Stimulated activated naive CD4-positive, alpha-beta T cell (primary cell): ENCODE data around the gene SRGN.

Experiments used
- DNase-seq, 6 experiments: peaks; one replicate each; lab custom pipeline; 2025; lab: John Stamatoyannopoulos, UW

The SRGN gene

GRCh38 chr10:69061305-69062161 lies 26.4 kb upstream of the SRGN start:
- peak; percentile 5 to 55 (median 18) for DNase-seq

DNA sequence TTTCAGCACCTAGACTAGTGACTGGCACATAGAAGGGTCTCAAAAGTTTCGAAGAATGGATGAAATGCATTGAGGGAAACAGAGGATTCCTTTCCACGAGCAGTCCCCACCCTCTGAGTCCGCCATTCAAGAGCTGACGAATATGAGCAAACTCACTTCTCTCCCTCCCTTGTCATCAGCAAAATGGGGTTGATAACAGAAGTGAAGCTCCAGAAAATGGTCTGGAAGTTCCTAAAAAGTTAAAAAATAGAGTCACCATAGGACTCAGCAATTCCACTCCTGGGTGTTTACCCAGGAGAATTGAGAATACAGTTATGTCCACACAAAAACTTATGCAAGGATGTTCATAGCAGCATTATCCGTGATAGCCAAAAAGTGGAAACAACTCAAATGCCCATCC lies 25.0 kb upstream of the SRGN start:
- no peak for DNase-seq

- no peak for DNase-seq
These were observed 23.1 kb upstream of the SRGN start for GRCh38 chr10:69064762-69065328.

DNA sequence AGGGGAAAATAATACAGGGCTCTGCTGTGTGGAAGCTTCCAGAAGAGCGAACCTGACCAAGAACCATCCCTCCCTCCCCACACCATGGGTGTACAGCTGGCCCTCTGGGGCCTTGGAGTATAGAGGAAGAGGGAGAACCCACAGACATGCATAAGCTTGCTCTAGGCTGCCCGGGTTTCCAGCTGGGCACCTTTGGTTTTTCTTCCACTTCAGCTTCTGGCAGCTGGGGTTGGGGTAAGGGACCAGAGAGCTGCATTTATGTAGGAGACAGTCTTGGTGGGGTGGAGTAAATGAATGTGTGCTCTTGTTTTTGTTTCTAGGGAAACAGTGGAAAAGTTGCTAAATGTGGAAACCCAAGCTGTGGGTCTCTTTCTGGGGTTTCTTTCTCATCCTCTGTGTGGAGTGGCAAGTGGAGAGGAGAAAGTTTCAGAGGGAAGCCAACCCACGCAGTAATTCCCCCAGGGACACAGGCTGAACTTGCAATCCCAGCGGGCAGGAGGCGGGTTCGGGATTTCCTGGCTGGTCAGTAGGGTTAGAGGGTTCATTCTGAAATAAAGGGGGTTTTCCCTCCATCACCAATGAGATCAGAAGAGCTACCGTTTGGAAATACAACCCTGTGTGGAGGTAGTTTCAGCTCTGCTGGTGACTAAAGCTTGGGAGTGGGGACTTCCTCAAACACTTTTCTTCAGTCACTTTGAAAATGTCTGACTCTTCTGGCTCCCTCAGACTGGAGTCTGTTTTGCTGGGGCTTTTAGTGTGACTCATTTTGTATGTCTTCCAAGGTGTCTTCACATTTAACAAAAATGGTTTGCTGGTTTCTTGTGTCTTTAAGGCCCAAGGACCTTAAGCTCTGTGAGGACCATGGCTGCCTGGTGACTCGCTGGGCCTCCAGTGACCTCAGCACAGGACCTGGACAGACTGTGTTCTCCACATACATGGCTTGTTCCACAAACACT lies 22.2 kb upstream of the SRGN start:
- DNase-seq: no peak

GRCh38 chr10:69067189-69067588 lies 20.7 kb upstream of the SRGN start:
- no peak for DNase-seq

DNA sequence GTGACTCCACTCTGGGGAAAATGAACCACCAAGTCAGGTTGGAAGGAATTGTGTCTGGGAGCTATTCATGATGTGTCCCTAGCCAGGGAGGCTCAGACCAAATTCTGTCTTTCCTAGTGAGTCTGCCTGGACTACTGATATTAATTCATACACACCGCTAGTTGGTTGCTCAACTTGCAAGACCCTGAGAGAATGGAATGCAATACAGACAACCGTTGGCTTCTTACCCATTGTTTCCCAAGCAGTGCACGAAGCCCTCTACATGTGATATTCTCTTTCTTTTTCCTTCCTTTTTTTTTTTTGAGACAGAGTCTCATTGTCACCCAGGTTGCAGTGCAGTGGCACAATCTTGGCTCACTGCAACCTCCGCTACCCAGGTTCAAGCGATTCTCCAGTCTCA lies 19.4 kb upstream of the SRGN start:
- DNase-seq: no peak

GRCh38 chr10:69069090-69070042 lies 18.5 kb upstream of the SRGN start:
- DNase-seq: no peak

DNA sequence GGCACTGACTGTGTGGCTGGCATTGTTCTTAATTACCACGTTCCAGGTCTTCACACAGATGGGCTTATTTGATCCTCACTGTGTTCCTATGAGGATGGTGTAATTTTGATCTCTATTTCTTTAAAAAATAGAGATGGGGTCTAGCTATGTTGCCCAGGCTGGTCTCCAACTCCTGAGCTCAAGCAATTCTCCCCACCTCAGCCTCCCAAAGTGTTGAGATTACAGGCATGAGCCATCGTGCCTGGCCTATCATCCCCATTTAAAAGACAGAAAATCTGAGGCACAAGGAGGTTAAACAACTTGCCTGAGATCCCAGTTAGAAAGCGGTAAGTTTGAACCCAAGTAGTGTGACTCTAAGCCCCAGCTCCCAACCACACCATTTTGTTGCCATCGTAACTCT lies 17.0 kb upstream of the SRGN start:
- DNase-seq: no peak

DNA sequence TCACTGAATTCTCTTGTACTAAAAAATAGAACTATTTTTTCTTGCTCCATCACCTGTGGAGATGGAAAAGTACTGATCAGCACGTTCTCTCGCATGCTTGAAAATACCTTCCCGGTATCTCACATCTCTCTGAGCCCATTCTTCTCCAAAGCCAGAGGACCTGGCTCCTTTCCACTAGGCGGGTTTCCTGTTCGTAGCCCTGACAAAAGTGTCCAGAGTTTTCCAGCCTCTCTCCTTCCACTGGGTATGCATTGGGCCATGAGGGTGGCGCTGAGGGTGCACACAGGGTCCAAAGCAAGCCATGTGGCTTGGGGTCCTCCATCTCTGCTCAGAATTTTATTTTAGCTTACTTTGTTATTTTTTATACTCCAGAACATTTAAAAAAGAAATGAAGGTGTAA lies 16.3 kb upstream of the SRGN start:
- DNase-seq: no peak

DNA sequence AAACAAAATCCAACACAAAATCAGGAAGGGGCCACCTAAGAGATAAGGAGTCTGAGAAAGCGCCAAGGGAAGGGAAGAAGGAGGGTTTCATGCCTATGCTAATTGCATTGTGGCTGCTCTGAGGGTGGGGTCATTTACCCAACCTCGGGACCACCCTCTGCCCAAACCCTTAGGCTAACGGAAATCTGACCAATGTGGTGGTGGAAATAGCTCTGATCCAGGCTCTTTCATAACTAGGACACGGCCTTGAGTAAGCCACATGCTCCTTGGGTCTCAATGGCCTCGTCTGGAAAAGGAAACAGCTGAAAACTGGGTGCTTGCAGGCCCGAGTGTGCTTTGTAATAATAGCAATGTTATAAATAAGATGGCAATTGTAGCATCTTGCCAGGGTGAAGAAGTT lies 14.9 kb upstream of the SRGN start:
- no peak for DNase-seq

DNA sequence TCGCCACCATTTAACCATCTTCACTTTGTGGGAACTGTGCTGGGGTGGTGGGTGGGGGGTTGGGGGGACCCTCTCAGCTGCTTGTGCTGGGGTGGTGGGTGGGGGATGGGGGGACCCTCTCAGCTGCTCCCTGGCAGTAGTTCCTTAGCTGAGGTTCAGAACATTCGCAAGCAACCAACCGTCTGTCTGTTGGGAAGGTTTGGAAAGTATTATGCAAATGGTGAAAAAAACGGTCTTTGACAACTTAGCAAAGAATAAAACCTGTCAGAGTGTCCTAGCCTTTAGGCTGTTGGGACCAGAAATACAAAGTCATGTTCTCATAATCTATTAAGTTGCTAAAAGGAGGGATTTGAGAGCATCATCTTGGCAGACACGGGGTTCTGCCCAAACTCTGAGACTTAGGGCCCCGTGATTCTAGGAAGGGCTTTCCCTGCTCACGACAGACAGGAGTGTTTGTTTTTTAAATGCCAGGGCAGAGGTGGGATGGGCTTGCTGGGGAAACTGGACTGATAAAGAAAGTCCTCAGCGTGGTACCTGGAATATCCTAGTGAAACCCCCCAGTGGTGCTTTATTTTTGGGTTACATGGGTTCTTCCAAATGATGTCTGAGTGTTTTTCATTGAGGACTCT lies 14.1 kb upstream of the SRGN start:
- no peak for DNase-seq

DNA sequence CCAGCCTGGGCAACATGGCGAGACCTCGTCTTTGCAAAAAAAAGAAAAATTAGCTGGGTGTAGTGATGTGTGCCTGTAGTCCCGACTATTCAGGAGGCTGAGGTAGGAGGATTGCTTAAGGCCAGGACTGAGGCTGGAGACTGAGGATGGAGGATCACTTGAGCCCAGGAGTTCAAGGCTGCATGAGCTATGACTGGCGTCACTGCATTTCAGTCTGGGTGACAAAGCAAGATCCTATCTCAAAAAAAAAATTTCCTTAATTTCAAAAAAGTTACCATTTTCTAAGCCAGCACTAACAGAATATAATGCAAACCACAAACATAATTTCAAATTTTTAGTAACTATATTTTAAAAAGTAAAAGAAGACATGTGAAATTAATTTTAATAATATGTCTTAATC lies 13.4 kb upstream of the SRGN start:
- DNase-seq: no peak

GRCh38 chr10:69075431-69075830 lies 12.5 kb upstream of the SRGN start:
- DNase-seq: no peak

DNA sequence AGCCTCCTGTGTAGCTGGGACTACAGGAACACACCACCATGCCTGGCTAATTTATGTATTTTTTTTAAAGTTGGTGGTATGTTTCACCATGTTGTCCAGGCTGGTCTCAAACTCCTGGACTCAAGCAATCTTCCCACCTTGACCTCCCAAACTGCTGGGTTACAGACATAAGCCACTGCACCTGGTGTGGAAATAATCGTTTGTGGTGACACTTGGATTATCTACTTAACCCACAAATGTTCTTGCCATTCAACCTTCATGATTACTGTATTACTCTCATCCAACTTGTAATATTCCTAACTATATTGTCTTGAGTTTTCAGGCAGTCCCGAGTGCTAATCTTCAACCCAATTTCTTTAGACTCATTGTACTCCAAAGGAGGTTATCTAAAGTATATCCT lies 9.6 kb upstream of the SRGN start:
- DNase-seq: no peak

GRCh38 chr10:69080226-69080625 lies 7.7 kb upstream of the SRGN start:
- DNase-seq: no peak

DNA sequence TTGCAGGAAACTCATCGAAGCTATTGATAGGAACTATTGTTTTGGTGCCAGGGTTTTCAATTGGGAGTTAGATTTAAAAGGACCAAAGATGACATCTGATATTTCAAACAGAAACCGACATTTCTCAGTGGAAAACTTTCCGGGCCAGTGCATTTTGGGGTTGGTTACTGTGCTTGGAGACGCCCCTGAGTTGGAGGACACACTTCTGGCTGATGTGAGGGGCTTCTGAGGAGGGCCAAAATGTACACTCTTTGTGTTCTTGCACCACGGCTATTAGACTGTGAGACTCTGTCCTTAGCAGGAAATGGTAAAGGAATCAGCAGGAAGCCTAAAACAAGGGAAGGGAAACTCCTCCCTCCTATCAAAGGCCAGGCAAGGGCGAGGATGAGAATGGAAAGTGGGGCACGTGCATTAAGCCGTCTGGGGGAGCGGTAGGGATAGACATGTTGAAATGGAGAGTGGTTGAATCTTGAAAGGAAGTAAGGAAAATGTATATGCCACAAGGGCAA lies 1.8 kb upstream of the SRGN start:
- DNase-seq: peak in 1 of 6 experiments; percentile 3

GRCh38 chr10:69088471-69088769 lies 517 bp downstream of the SRGN start:
- DNase-seq: peak in 5 of 6 experiments; percentile 12 to 66 (median 39)

GRCh38 chr10:69088801-69089501 lies 1.0 kb downstream of the SRGN start:
- peak in 5 of 6 experiments; percentile 21 to 83 (median 75) for DNase-seq

- peak; percentile 53 to 84 (median 76) for DNase-seq
These were observed 2.0 kb downstream of the SRGN start for GRCh38 chr10:69089638-69090599.
